AG04449 (cell line): ENCODE data around the gene BBS9.

Source experiments
- CTCF ChIA-PET: fragments of 350-600 bp; formaldehyde crosslinking; extraction: SDS; loops from one replicate; lab custom pipeline; 2021; ENCODE audit warnings: antibody characterized with exemption; lab: Yijun Ruan, JAX
- POLR2A ChIA-PET: fragments of 400-600, 350-600 bp; formaldehyde crosslinking; extraction: SDS; loops from one replicate; lab custom pipeline; 2020; ENCODE audit warnings: antibody characterized with exemption, inconsistent platforms; lab: Yijun Ruan, JAX
- DNase-seq: peaks from one replicate; pipeline ENCODE4 v3.0.0-alpha.2; 2010; ENCODE audit warnings: low read depth, low spot score
- H3K4me3 ChIP-seq: 2 replicates; pipeline ENCODE4 v1.5.1; 2011; ENCODE audit warnings: low read depth, mild to moderate bottlenecking, control low read depth, low read length
- TF ChIP-seq, protein P1 (sequence below): IDR thresholded peaks from one replicate; pipeline ENCODE4 v1.5.1; 2011; ENCODE audit warnings: mild to moderate bottlenecking, moderate library complexity, low read length, control low read depth, inconsistent platforms; ENCODE audit not compliant: insufficient read depth; ENCODE audit errors: missing control alignments

BBS9 gene

DNA sequence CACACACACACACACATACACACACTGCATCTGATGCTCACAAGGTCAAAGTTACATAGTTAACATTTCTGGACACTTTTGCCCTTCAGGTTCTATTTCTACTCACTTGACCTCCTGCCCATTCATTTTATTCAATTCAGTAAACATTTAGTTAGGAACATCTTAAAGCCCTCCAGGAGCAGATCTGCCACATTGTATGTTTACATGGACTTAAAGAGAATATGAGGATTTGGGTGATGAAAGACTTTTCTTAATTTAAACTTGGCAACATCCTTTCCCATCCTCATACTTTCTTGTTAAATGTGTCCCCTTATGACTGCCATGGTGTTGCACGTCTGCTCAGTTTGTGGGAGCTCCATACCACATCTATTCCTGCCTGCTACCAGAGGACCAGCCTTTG is 453.2 kb downstream of the BBS9 start:
- CTCF ChIA-PET = no interaction called here
- TF ChIP-seq, protein P1, sequence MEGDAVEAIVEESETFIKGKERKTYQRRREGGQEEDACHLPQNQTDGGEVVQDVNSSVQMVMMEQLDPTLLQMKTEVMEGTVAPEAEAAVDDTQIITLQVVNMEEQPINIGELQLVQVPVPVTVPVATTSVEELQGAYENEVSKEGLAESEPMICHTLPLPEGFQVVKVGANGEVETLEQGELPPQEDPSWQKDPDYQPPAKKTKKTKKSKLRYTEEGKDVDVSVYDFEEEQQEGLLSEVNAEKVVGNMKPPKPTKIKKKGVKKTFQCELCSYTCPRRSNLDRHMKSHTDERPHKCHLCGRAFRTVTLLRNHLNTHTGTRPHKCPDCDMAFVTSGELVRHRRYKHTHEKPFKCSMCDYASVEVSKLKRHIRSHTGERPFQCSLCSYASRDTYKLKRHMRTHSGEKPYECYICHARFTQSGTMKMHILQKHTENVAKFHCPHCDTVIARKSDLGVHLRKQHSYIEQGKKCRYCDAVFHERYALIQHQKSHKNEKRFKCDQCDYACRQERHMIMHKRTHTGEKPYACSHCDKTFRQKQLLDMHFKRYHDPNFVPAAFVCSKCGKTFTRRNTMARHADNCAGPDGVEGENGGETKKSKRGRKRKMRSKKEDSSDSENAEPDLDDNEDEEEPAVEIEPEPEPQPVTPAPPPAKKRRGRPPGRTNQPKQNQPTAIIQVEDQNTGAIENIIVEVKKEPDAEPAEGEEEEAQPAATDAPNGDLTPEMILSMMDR = no peak
- no peak overlapping the region for H3K4me3 ChIP-seq
- DNase-seq = no peak
- POLR2A ChIA-PET = no interaction called here

DNA sequence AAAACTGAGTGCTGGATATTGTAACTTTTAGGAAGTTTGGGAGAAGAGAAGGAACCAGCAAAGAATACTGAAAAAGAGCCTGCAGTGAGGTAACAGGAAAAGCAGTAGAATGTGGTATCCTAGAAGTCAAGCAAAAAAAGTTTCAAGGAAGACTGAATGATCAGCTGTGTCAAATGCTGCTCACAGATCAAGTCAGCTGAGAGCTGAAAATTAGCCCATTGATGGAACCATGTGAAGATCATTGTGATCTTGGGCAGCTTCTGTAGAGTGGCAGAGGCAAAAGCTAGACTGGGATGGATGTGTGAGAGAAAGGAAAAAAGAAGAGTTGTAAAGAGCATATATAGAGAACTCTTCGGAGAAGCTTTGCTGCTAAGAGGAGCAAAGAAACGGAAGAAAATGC is 460.5 kb downstream of the BBS9 start:
- DNase-seq = no peak
- ChIA-PET CTCF (interaction anchor here (1.1 kb wide), 2 partner anchors 16 to 131 kb away, joined by 3 read pairs; no protein-coding TSS in a partner anchor), POLR2A (no interaction called here)
- H3K4me3 ChIP-seq = no peak overlapping the region
- TF ChIP-seq, protein P1 = no peak

DNA sequence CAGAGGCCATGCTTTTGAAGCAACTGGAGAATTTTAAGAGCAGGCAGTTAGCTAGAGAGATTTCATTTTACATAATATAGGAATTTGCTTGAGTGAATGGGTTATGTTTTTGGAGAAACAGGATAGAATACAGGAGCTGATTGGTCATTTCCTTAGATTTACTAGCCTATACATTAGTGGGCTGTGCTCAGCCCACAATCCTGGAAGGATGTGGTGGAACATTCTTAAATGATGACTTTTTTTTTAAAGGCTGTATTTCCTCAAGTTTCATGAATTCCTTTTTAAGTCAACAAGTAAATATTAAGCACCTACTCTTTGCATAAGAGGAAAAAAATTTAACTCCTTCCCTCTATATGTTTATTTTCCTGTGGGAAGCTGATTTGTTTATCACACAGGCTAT is 461.6 kb downstream of the BBS9 start:
- peak; percentile 21 for DNase-seq
- TF ChIP-seq, protein P1 = no peak
- CTCF ChIA-PET = interaction anchor here (1.1 to 1.5 kb wide), 2 partner anchors 17 to 131 kb away, joined by 3 to 4 read pairs; no protein-coding TSS in a partner anchor
- no peak overlapping the region for H3K4me3 ChIP-seq
- POLR2A ChIA-PET = no interaction called here

DNA sequence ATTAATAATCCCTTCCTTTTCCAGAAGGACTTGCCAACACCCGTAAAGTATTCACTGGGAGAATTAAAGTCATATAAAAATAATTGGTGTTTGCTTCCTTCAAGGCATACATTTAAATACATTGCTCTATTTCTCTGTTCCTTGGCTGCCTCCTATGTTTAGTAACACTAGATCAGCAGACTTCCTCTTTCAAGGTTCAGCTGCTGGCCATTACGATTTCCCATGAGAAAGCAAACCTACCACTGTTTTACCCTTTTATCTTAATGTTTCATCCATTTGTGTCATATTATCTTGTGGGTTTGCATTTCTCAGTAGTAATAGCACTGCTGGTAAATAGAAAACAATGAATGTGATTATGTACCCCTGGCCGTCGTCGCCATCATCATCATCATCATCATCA is 462.1 kb downstream of the BBS9 start:
- CTCF ChIA-PET = interaction anchor here (1.5 kb wide), 1 partner anchor 132 kb away, joined by 4 read pairs; no protein-coding TSS in a partner anchor
- POLR2A ChIA-PET = no interaction called here
- TF ChIP-seq, protein P1 = no peak
- no peak for DNase-seq
- H3K4me3 ChIP-seq = no peak overlapping the region

DNA sequence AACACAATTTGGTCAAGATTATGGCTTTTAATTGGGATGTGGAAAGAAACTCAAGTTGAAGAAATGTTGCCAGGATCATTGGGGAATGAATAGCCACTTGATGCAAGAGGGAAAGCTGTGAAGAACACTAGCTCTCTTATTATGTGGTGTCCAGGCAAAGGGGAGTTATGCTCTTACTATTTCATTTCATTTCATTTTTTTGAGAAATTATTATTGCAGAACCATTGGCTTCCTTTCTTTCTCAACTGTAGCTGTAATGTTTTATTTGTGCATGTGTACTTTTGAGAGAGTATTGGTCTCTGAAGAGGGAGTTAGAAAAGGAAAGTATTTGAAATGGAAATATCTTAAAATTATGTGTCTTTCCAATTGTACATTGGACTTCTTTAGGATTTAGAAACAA is 463.4 kb downstream of the BBS9 start:
- H3K4me3 ChIP-seq = no peak overlapping the region
- TF ChIP-seq, protein P1 = no peak
- DNase-seq = no peak
- CTCF ChIA-PET = interaction anchor here (1.1 to 1.5 kb wide), 2 partner anchors 133 to 341 kb away, joined by 3 to 4 read pairs; no protein-coding TSS in a partner anchor
- POLR2A ChIA-PET = no interaction called here

DNA sequence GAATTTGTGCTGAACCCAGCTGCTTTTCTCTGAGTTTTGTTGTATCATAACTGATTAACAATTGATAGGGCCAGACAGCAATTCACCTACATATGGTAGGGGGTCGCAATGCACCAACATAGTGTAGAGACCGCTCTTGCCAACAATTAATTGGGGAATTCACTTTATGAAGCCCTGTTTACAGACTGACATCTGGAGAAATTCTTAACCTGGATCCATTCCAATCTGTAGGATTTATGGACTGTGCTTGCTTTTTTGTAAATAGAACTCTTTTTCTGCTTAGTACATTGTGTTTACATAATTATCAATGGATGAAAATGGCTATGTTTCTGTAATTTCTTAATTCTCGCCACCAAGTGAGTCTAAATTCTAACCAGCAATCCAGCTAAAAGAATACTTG is 464.2 kb downstream of the BBS9 start:
- ChIA-PET CTCF (no interaction called here), POLR2A (no interaction called here)
- no peak overlapping the region for H3K4me3 ChIP-seq
- TF ChIP-seq, protein P1 = no peak
- DNase-seq = no peak
